H1 (cell line): Measurements from ENCODE around the gene NME3. TPM values are rescaled to one million over a fixed set of nuclear protein-coding genes. Genes with fewer than 3 reads are reported as not detected.

Experiments used
- CTCF ChIA-PET: fragments of 300-600 bp; sonication (Branson Sonifier 250); formaldehyde crosslinking; loops from one replicate; lab custom pipeline; 2021; ENCODE audit not compliant: partially characterized antibody; lab: Charles Lee
- POLR2A ChIA-PET: fragments of 300-600 bp; sonication (Branson Sonifier 250); formaldehyde crosslinking; loops from one replicate; lab custom pipeline; 2021; ENCODE audit warnings: inconsistent platforms; ENCODE audit not compliant: partially characterized antibody; lab: Charles Lee
- DNase-seq, 2 experiments: peaks; one replicate each; pipeline versions ENCODE4 v3.0.0 to v3.0.0-alpha.2; 2010 to 2022; ENCODE audit warnings: low spot score in 2 of 2, low read depth in 1 of 2, mixed read lengths in 1 of 2
- FAIRE-seq: peaks from 2 replicates; lab custom pipeline; 2011; peaks lifted over from hg19 to GRCh38; lab: Jason Lieb, UNC
- H2AFZ ChIP-seq: 2 replicates; pipeline ENCODE4 v1.8.1; 2012; ENCODE audit warnings: low read length, inconsistent platforms
- H2AK5ac ChIP-seq: 2 replicates; pipeline ENCODE4 v1.6.1; 2013; ENCODE audit warnings: low read depth, low read length
- H2BK120ac ChIP-seq: replicated peaks from 2 replicates; pipeline ENCODE3; 2013; ENCODE audit warnings: low read depth, low read length, inconsistent platforms
- H2BK12ac ChIP-seq: 2 replicates; pipeline ENCODE4 v1.6.1; 2013; ENCODE audit warnings: low read depth, low read length
- H2BK15ac ChIP-seq: 2 replicates; pipeline ENCODE4 v1.6.1; 2013; ENCODE audit warnings: low read length
- H2BK20ac ChIP-seq: 2 replicates; pipeline ENCODE4 v1.6.1; 2013; ENCODE audit warnings: low read length
- H2BK5ac ChIP-seq: 2 replicates; pipeline ENCODE4 v1.6.1; 2013; ENCODE audit warnings: low read depth, low read length
- H3K14ac ChIP-seq: 2 replicates; pipeline ENCODE4 v1.6.1; 2013; ENCODE audit warnings: inconsistent platforms; ENCODE audit not compliant: insufficient read length
- H3K18ac ChIP-seq: 2 replicates; pipeline ENCODE4 v1.6.1; 2013; ENCODE audit warnings: low read length; ENCODE audit errors: extremely low read depth
- H3K23ac ChIP-seq: 2 replicates; pipeline ENCODE4 v1.6.1; 2013; ENCODE audit warnings: inconsistent platforms; ENCODE audit not compliant: insufficient read length
- H3K23me2 ChIP-seq: 2 replicates; pipeline ENCODE4 v1.6.1; 2013; ENCODE audit warnings: low read depth, low read length
- H3K27ac ChIP-seq: 2 replicates; pipeline ENCODE4 v1.6.1; 2011; ENCODE audit warnings: low read depth, low read length, inconsistent platforms
- H3K27me3 ChIP-seq, 4 experiments: replicated peaks in 1 of 4; 1 replicate in 1 of 4; 2 replicates in 3 of 4; pipeline versions ENCODE4 v1.6.1 to v1.8.1; 2011 to 2013; ENCODE audit warnings: low read length in 3 of 4, mild to moderate bottlenecking in 3 of 4, inconsistent platforms in 2 of 4, mixed read lengths in 2 of 4, moderate library complexity in 1 of 4; ENCODE audit not compliant: control insufficient read depth in 3 of 4, insufficient read depth in 3 of 4; ENCODE audit errors: extremely low read depth in 1 of 4
- H3K36me3 ChIP-seq, 4 experiments: 2 replicates each; pipeline versions ENCODE4 v1.6.1 to v1.8.1; 2011 to 2013; ENCODE audit warnings: mild to moderate bottlenecking in 4 of 4, low read length in 3 of 4, moderate library complexity in 2 of 4, control low read depth in 1 of 4, inconsistent platforms in 1 of 4; ENCODE audit not compliant: insufficient read depth in 4 of 4, control insufficient read depth in 2 of 4
- H3K4ac ChIP-seq: replicated peaks from 2 replicates; pipeline ENCODE3; 2013; ENCODE audit warnings: low read length, low read depth, mixed read lengths, inconsistent platforms; ENCODE audit not compliant: insufficient read length
- H3K4me1 ChIP-seq, 4 experiments: replicated peaks in 1 of 4; 1 replicate in 1 of 4; 2 replicates in 3 of 4; pipeline versions ENCODE4 v1.6.1 to v1.8.1; 2011 to 2013; ENCODE audit warnings: low read length in 3 of 4, inconsistent platforms in 2 of 4, mixed read lengths in 1 of 4; ENCODE audit not compliant: insufficient read depth in 4 of 4, control insufficient read depth in 3 of 4
- H3K4me2 ChIP-seq, 2 experiments: 2 replicates each; pipeline versions ENCODE4 v1.6.1 to v1.8.1; 2011 to 2013; ENCODE audit warnings: low read depth in 2 of 2, low read length in 2 of 2, control low read depth in 1 of 2, inconsistent platforms in 1 of 2, mild to moderate bottlenecking in 1 of 2; ENCODE audit not compliant: insufficient read depth in 1 of 2
- H3K4me3 ChIP-seq, 4 experiments: fragments of 200-600, 300-600 bp in 1 of 4; sonication (generic), shearing (Covaris generic), sonication (Bioruptor Twin) in 1 of 4; 2 replicates each; pipeline versions ENCODE4 v1.5.1 to v1.8.1; 2011 to 2016; ENCODE audit warnings: low read length in 4 of 4, low read depth in 3 of 4, control low read depth in 2 of 4, inconsistent platforms in 2 of 4, mild to moderate bottlenecking in 2 of 4, mixed read lengths in 1 of 4, moderate library complexity in 1 of 4; ENCODE audit not compliant: insufficient read depth in 2 of 4; ENCODE audit errors: extremely low read depth in 1 of 4
- H3K56ac ChIP-seq: replicated peaks from 2 replicates; pipeline ENCODE3; 2013; ENCODE audit warnings: low read depth, mild to moderate bottlenecking, mixed read lengths, low read length, inconsistent platforms; ENCODE audit not compliant: insufficient read length
- H3K79me1 ChIP-seq: 2 replicates; pipeline ENCODE4 v1.6.1; 2013; ENCODE audit warnings: low read depth, low read length, control low read depth
- H3K79me2 ChIP-seq, 2 experiments: 2 replicates each; pipeline versions ENCODE4 v1.6.1 to v1.8.1; 2012 to 2013; ENCODE audit warnings: low read length in 2 of 2, mild to moderate bottlenecking in 2 of 2, inconsistent platforms in 1 of 2; ENCODE audit not compliant: insufficient read depth in 2 of 2, control insufficient read depth in 1 of 2
- H3K9ac ChIP-seq, 4 experiments: replicated peaks in 1 of 4; 1 replicate in 1 of 4; 2 replicates in 3 of 4; pipeline versions ENCODE4 v1.6.1 to v1.8.1; 2011 to 2013; ENCODE audit warnings: low read depth in 3 of 4, low read length in 3 of 4, control low read depth in 2 of 4, mild to moderate bottlenecking in 2 of 4, moderate library complexity in 2 of 4, inconsistent platforms in 1 of 4; ENCODE audit errors: extremely low read depth in 1 of 4
- H3K9me3 ChIP-seq, 2 experiments: 2 replicates each; pipeline versions ENCODE4 v1.6.1 to v1.8.1; 2012 to 2013; ENCODE audit warnings: mild to moderate bottlenecking in 2 of 2, moderate library complexity in 2 of 2, control low read depth in 1 of 2, inconsistent platforms in 1 of 2, low read depth in 1 of 2, low read length in 1 of 2, mixed read lengths in 1 of 2; ENCODE audit not compliant: insufficient read depth in 2 of 2
- H4K20me1 ChIP-seq, 2 experiments: replicated peaks in 1 of 2; 2 replicates each; pipeline versions ENCODE3 to v1.8.1; 2011 to 2013; ENCODE audit warnings: inconsistent platforms in 2 of 2, low read length in 2 of 2, mild to moderate bottlenecking in 1 of 2; ENCODE audit not compliant: insufficient read depth in 2 of 2, control insufficient read depth in 1 of 2
- H4K5ac ChIP-seq: 2 replicates; pipeline ENCODE4 v1.6.1; 2013; ENCODE audit warnings: low read length, low read depth, mixed read lengths, inconsistent platforms; ENCODE audit not compliant: insufficient read length
- H4K8ac ChIP-seq: 2 replicates; pipeline ENCODE4 v1.8.0; 2013; ENCODE audit warnings: mild to moderate bottlenecking, moderate library complexity, low read length, inconsistent platforms; ENCODE audit not compliant: insufficient read depth; ENCODE audit errors: extremely low read depth
- H4K91ac ChIP-seq: replicated peaks from 2 replicates; pipeline ENCODE3; 2013; ENCODE audit warnings: low read length, mixed read lengths, inconsistent platforms; ENCODE audit not compliant: insufficient read length
- ATF2 ChIP-seq: IDR thresholded peaks from 2 replicates; pipeline ENCODE4 v1.6.1; 2012; ENCODE audit warnings: low read length, inconsistent platforms
- KDM4A ChIP-seq: IDR thresholded peaks from one replicate; pipeline ENCODE4 v1.7.1; 2012; ENCODE audit warnings: low read depth, mild to moderate bottlenecking, moderate library complexity, low read length, inconsistent platforms; ENCODE audit not compliant: severe bottlenecking
- RNF2 ChIP-seq: fragments of 200-900, 300-1000 bp; sonication (generic); IDR thresholded peaks from 2 replicates; pipeline ENCODE4 v1.7.1; 2016; ENCODE audit warnings: borderline replicate concordance, low read depth, mild to moderate bottlenecking, antibody characterized with exemption, low read length; ENCODE audit not compliant: poor library complexity, severe bottlenecking; ENCODE audit errors: missing control alignments
- SIN3A ChIP-seq, 2 experiments: IDR thresholded peaks in 1 of 2; conservative IDR thresholded peaks in 1 of 2; 2 replicates each; pipeline ENCODE4 v1.6.1; 2011 to 2012; ENCODE audit warnings: low read length in 2 of 2, improper control_type of control experiment in 1 of 2, low read depth in 1 of 2, mild to moderate bottlenecking in 1 of 2
- SP2 ChIP-seq: IDR thresholded peaks from 2 replicates; pipeline ENCODE4 v1.6.1; 2012; ENCODE audit warnings: mild to moderate bottlenecking, low read length, inconsistent platforms
- USF2 ChIP-seq: IDR thresholded peaks from 2 replicates; pipeline ENCODE4 v1.6.1; 2011; ENCODE audit warnings: low read length, improper control_type of control experiment
- WGBS, 2 experiments: shearing (Covaris generic) in 1 of 2; methylation state at CpG; one replicate each; pipeline versions ENCODE4 v1.1.6 to v1.1.7; 2013 to 2015; ENCODE audit warnings: low lambda C conversion rate in 2 of 2, mixed read lengths in 2 of 2, inconsistent platforms in 1 of 2, low coverage in 1 of 2, missing lambda C conversion rate in 1 of 2; ENCODE audit not compliant: insufficient replicate concordance in 2 of 2, insufficient coverage in 1 of 2, insufficient read length in 1 of 2; ENCODE audit errors: extremely low coverage in 1 of 2, missing lambda C conversion rate in 1 of 2; 5-methylcytosine and 5-hydroxymethylcytosine counted together
- polyA plus RNA-seq, 7 experiments: library from polyadenylated mRNA; depleted of rRNA in 3 of 7; stranded (reverse) in 5 of 7; unstranded in 2 of 7; fragments of >200 nt in 5 of 7; fragments of 200-250 nt in 2 of 7; gene quantifications; 1 replicate in 5 of 7; 2 replicates in 1 of 7; 4 replicates in 1 of 7; pipeline versions ENCODE4 v1.2.1 to v1.2.3, GENCODE V29; 2011 to 2013; ENCODE audit warnings: missing spikeins in 2 of 7, mixed read lengths in 2 of 7
- total RNA-seq: library from RNA; stranded (reverse); fragmentation: NEBNext Ultra II Directional; extraction: Animal tissue kit (Norgen Biotek cat#: 25700); gene quantifications from 2 replicates; pipeline ENCODE4 v1.2.1, GENCODE V29; 2021

Gene NME3
- total and polyA plus RNA-seq, 2 of the 8 experiments (the other 6 are each of a cell fraction or from before 2014, with no cell fraction given) = 72.5 to 163 TPM

- Histone ChIP-seq H2BK12ac (no peak overlapping the region), H3K27ac (no peak overlapping the region), H4K91ac (no peak overlapping the region), H2BK5ac (no peak overlapping the region), H3K18ac (no peak overlapping the region), H3K56ac (no peak overlapping the region), H3K79me1 (peaks cover 5% of the 10 kb centered on the region), H4K5ac (no peak overlapping the region), H4K8ac (no peak overlapping the region), H3K4me1 (no peaks in the 10 kb centered on the region), H3K4me2 (no peak overlapping the region), H3K23ac (no peak overlapping the region), H3K23me2 (no peaks in the 10 kb centered on the region), H2BK15ac (no peak overlapping the region), H3K14ac (no peak overlapping the region), H3K4me3 (no peak overlapping the region), H2BK120ac (no peak overlapping the region)
- POLR2A ChIA-PET = interaction anchor here (1.3 to 4.2 kb wide), 4 partner anchors 8 to 29 kb away, joined by 3 to 26 read pairs (median 14); partner anchors contain the start of genes NUBP2 and SPSB3
- no peak for DNase-seq
- FAIRE-seq = no peak
- TF ChIP-seq KDM4A = no peak
- no peak for TF ChIP-seq SP2
- TF ChIP-seq SIN3A (conservative IDR thresholded peaks at IDR 0.05 in 1 of 2, IDR thresholded peaks at IDR 0.05 in 1 of 2; ENCODE audit: low read depth in 1 of 2, low read length in 2 of 2) = no peak
- TF ChIP-seq RNF2 = no peak
- no peak for TF ChIP-seq USF2
- no peak for TF ChIP-seq ATF2
- TF ChIP-seq, all 59 proteins: peak for 0
- 95% methylated on average over 40 of the region's 44 CpGs; no CpG with 5 or more reads in 1 of the 2 experiments for WGBS, 2 experiments
- Histone ChIP-seq H2AFZ (no peak overlapping the region), H3K9ac (no peak overlapping the region), H3K9me3 (no peaks in the 10 kb centered on the region; a peak in 1 of 4 replicates), H3K79me2 (peaks cover 0 to 11% of the 10 kb centered on the region in 2 experiments; a peak in 2 of 4 replicates), H4K20me1 (peaks cover 11 to 12% of the 10 kb centered on the region in 2 experiments), H3K27me3 (no peaks in the 10 kb centered on the region), H2AK5ac (no peak overlapping the region), H3K36me3 (peaks cover 0 to 44% (median 2%) of the 10 kb centered on the region in 4 experiments; a peak in 4 of 8 replicates), H3K4ac (no peak overlapping the region), H2BK20ac (no peak overlapping the region)
- CTCF ChIA-PET = interaction anchor here (0.5 to 1.3 kb wide), 4 partner anchors 16 to 1048 kb away, joined by 3 to 5 read pairs (median 3); no protein-coding TSS in a partner anchor
Observed at GRCh38 chr16:1790611-1791255, 19.4 kb upstream of the NME3 start.
